Stomach (tissue), 4 donors: ENCODE results near the gene SPAG6.

Source experiments
- POLR2A ChIP-seq, 4 donors: fragments of 450-650 bp; IDR thresholded peaks; one replicate each; pipeline ENCODE4 v1.6.1; 2016; ENCODE audit warnings: antibody characterized with exemption in 4 of 4, control low read depth in 2 of 4, mild to moderate bottlenecking in 1 of 4, moderate library complexity in 1 of 4
- POLR2AphosphoS5 ChIP-seq, 3 donors: sonication (generic); formaldehyde crosslinking; IDR thresholded peaks; one replicate each; pipeline ENCODE4 v1.6.1; 2016; ENCODE audit warnings: antibody characterized with exemption in 3 of 3
- TF ChIP-seq, protein P1 (sequence below), 7 experiments: fragments of 450-650 bp in 4 of 7; fragments of 200-600 bp in 3 of 7; sonication (generic) in 3 of 7; IDR thresholded peaks; one replicate each; pipeline ENCODE4 v1.5.1; 2016 to 2019; ENCODE audit warnings: antibody characterized with exemption in 7 of 7, control low read depth in 2 of 7, mild to moderate bottlenecking in 1 of 7

DNA sequence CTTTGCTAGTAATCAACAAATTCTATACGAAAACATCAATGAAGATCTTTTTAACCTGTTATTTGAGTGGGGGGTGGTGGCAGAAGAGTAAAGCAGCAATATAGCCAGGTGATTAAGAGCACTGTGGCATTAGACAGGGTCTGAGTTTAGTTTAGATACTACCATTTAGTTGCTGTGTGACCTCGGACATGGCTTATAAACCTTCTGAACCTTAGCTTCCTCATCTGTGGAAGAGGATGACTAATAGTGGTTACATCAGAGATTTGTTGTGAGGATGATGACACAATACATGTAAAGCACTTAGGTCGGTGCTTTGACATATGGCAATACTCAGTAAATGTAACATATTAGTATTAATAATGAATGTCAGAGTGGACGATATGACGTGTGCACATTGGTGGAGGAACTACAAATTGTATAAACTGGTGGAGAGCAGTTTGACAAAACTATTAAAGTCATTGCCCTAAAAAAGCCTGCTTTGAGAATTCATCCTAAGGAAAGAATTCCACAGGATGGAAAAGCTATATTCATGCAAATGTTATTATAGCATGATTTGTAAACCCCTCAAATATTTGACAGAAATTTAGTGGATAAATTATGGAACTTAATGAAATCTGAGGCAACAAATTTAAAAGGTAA is 24.3 kb downstream of the SPAG6 start:
- TF ChIP-seq, protein P1, sequence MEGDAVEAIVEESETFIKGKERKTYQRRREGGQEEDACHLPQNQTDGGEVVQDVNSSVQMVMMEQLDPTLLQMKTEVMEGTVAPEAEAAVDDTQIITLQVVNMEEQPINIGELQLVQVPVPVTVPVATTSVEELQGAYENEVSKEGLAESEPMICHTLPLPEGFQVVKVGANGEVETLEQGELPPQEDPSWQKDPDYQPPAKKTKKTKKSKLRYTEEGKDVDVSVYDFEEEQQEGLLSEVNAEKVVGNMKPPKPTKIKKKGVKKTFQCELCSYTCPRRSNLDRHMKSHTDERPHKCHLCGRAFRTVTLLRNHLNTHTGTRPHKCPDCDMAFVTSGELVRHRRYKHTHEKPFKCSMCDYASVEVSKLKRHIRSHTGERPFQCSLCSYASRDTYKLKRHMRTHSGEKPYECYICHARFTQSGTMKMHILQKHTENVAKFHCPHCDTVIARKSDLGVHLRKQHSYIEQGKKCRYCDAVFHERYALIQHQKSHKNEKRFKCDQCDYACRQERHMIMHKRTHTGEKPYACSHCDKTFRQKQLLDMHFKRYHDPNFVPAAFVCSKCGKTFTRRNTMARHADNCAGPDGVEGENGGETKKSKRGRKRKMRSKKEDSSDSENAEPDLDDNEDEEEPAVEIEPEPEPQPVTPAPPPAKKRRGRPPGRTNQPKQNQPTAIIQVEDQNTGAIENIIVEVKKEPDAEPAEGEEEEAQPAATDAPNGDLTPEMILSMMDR (IDR thresholded peaks at IDR 0.05), result no peak
- TF ChIP-seq POLR2AphosphoS5 (IDR thresholded peaks at IDR 0.05) (no peak), POLR2A (IDR thresholded peaks at IDR 0.05) (no peak)
